H4 (cell line): ENCODE data around the gene NUDCD3. TPM values are rescaled to one million over a fixed set of nuclear protein-coding genes. Genes with fewer than 3 reads are reported as not detected.

Source experiments
- DNase-seq: peaks from one replicate; pipeline ENCODE4 v3.0.0-alpha.2; 2015; ENCODE audit warnings: low spot score
- total RNA-seq: library from RNA; depleted of rRNA; stranded (reverse); fragments of >200 nt; shearing (Covaris generic); gene quantifications from 2 replicates; pipeline ENCODE4 v1.2.3, GENCODE V29; 2014

NUDCD3 gene
- total RNA-seq, 1 experiment from 2014 or later = 81.1 TPM

DNA sequence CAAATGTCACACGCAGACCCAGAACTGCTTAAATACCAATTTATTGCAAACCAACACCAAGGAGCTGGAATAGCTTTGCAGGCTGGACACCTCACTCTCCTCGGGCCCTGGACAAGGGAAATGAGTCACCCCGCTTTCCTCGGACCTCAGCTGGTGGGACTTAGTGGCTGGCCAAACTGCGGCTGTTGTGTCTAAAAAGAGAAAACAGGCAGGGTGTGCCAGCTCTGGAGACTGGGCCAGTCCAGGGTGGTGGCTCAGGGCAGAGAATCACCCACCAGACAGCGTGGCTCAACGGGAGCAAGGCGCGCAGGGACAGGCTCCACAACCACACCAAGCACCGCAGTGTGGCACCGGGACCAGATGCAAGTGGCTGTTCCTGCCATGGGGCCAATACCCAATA, 106.9 kb downstream of the NUDCD3 start:
- DNase-seq = no peak

DNA sequence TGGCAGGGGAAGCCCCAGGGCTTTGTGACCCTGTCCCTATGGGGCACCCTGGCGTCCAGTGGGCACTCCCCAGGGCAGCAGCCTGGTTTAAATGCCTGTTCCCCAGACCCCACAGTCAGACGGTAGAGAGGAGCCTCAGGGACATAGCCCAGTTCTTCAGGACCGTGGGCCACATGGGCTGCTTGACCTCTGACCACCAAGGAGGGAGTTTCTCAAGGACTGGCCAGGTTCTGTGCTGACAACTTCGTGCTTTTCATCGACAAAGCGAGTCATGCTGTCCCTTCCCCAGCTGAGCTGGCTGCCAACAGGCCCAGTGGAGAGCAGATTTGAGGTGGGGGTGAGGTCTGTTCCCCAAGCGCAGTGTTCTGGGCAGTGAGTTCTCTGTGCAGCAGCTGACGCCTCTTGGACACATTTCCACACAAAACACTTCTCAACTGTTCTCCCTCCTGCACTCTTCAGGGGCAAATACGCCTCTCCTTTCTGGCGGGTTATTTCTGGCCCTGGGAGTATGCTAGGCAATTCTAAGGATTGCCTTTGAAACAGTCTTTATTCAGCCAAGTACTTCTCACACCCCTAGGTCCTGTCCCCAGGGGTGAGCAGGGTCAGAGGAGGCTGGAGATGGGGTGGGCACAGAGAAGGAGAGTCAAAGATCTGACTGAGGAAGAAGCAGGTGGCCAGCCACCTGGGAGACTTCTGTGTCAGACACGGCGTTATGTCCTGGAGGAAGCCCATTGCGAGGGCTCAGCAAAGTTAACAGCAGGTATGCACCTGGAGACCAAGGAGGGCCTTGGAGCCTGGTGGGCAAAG, 107.8 kb downstream of the NUDCD3 start:
- DNase-seq = no peak

DNA sequence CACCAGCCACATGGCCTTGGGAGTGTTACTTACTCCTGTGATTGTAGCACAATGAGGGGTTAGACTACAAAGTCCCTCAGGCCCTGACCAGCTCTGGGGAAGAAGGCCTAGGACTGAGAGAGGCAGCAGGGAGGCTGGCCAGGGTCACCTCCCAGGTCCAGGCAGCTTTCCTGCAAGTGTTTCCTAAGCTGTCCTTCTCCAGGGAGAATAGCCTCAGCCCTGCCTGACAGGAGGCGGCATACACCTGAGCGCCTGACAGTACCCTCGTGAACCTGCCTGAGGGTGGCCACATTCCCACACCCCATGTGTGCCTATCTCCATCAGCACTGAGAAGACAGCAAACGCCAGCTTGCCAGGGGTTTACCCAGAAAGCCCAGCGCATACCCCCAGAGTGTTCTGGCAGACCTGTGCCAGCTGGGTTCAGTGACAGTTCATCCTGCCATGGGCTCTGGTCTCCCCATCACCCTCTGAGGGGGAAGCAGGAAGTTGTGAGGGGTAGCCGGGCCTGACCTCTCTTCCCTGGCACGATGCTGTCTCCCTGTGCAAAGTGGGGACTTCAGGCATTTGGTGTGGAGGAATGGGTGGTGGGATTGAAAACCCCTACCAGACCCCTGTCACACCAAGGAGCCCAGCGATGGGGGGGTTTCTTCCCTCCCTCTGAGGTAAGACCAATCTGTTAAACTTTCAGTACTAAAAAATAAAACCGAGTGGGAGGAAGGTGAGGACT, 108.8 kb downstream of the NUDCD3 start:
- no peak for DNase-seq

- DNase-seq = no peak
Observed at GRCh38 chr7:44380831-44381493, 109.5 kb downstream of the NUDCD3 start.

DNA sequence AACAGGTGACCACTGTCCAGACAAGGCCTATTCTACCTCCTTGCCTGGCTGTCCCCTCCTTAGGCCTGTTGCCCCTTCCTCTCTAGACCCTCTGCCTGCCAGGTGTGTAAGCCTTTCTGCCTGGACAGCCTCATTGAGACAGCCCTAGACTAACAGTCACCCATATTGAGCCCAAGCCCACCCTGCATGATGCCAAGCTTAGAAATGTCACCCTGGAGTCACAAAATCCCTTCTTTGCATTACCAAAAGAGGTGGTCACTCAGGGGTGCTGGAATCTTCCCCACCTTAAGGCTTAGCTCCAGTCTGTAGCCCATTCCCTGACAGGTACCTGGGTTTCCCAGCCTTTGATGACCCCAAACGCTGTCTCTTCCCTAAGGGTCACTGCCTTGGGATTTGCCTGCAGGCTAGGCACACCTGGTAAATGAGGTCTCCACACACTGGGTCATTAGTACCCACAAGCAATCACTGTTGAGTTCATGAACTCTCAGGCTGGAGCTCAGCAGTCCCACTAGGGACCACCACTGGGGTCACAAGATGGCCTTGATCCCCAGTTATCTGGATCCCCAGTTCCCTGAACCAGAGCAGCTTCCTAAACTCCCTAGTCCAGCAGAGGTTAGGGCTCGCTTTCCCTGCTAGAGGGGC, 110.1 kb downstream of the NUDCD3 start:
- no peak for DNase-seq

DNA sequence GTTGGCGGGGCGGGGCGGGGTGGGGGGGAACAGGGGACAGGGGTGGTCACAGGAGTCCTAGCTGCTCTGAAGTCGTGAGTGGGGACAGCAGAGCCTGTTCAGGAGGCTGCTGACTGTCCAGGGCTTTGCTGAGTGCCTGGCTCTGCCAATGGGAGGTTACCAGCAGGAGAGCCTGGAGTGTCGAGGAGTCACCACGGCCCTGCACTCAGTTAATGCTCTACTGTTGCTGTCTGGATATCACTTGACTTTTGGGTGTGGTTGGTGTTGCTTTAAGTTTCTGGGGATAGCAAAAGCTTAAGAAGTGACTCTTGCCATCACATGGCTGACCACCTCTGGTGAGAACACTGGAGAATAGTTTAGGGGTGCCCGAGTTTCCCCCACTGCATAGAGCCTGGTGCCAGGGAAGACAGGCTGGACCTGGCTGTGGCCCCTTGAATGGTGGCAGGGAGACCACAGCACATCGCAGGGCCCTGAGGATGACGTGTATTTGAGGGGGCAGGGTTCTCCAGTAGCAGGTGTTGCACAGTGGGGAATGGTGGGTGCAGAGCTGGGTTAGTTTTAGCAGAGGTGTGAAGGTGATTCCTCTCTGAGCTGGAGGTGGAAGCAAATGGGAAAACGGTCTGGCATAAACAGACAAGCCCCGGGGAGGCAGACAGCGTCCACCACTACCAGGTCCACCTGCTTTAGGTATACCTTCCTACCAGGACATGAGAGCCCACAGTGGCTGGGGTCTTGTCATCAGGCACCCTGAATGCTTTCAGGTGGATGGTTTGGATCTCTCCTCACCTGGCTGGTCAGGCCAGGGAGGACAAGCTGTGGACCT, 110.9 kb downstream of the NUDCD3 start:
- DNase-seq = no peak

DNA sequence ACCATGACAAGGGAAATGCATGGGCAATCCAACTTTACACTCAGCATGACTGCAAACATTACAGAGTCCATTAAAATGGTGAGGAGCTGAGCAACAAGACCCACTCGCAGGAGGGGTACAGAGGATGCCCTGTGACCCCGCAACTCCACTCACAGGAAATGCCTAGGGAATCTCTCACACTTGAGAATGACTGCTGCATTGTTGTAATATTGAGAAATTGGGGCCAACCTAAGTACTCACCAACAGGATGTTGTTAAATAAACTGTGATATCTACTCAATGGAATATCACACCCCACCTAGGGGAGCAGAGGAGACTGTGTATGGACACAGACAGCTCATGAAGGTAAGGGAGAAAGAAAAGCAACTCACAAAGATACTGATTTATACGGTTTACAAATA, 111.7 kb downstream of the NUDCD3 start:
- DNase-seq = peak; percentile 74

DNA sequence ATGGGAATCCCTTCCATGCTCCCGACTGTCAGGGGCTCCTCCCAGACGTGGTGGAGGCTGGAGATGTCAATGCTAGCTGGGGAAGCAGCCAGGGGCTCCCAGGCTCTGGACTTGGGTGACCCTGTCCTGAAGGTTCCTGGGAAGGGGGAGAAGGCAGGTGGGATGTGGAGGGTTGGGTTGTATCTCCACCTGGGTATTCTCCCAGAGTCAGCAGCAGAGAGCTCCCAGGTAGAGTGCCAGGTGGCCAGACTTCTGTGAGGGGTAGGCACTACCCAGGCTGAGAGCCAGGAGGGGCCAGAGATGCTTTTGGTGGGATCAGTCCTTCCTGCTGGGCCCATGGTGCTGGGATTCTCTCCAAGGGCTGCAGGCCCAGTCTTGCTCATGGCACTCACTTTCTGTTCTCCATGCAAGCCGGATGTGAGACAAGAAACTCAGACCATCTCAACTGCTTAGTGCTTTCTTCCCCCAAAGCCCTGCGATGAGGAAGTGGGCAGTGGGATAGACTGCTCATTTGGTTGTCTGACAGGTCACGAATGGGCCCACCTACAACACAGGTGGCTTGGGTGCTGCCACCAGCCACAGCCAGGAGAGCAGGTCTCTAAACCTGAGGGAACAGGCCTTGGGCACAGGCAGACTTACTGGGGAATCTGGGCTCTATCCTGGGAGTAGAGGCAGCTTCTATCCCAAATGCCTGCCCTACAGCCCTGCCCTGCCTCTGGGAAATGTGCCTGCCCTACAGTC, 112.6 kb downstream of the NUDCD3 start:
- DNase-seq = no peak

DNA sequence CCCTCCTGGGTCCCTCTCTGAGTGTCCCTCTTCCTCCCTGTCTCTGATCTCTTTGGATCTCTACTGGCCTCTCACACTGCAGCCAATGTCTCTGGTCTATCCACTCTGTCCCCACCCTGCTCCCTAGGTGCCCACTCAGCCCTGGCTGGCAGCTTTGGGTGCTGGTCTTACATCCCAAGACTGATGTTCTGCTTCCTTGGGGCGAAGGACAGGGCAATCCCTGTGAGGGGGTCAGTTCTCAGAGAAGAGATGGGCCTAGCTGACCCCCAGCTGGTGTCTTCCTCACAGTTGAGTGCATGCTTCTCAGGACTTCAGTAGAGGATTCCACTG, 113.4 kb downstream of the NUDCD3 start:
- no peak for DNase-seq

- DNase-seq = peak; percentile 17
Observed at GRCh38 chr7:44376429-44377133, 113.9 kb downstream of the NUDCD3 start.

GRCh38 chr7:44375926-44376342, 114.5 kb downstream of the NUDCD3 start:
- no peak for DNase-seq

GRCh38 chr7:44375236-44375699, 115.2 kb downstream of the NUDCD3 start:
- peak; percentile 30 for DNase-seq

GRCh38 chr7:44374007-44374763, 116.3 kb downstream of the NUDCD3 start:
- DNase-seq = no peak

DNA sequence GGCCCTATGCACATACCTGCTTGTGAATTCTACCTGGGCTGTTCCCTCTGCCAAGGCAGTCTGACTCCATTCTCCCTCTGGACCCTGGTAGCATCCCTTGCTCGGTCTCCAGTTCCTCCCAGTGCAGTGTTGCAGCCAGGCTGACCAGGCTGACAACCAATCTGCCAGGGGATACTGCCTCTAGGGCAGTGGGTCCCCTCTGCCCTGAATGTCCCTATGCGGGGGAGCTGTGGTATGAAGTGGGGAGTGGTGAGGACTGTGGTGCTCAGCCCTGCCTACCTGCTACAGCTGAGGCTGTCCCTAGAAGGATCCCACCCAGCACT, 117.1 kb downstream of the NUDCD3 start:
- DNase-seq = no peak

DNA sequence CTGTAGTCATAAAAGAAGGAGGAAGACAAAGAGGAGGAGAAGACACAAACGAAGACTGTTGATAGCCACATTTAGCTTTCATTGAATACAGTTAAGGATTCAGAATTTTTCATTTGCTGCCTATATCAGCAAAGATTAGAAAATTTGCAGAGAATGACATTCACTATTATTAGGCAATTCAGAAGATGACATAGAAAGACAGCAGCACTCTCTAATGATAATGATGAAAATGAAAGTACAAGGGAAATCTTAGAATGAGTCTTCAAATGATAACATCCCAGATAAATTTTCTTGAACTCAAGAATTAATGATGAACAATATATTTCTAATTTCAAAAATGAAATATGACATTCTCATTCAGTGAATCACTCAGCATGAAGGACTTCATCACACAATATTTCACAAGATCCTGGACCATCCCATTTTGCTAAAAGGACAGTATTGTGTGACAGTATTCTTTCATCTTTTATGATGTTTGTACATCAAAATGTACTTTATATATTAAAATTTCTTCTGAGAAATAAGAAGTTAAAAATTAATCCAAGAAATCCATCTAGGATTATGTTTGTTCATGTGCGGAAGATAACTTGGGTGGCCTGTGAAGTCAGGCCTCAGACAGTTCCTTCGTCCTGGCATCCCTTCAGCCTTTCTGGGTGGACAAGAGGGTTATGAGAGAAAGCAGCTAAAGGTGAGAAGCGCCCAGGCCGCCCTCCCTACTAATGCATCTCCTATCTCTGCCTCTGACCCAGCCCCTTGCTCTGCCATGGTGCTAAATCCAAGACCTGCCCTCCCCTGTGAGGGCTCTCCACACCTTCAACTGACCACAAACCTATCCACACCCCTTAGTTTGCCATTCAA, 117.7 kb downstream of the NUDCD3 start:
- DNase-seq = no peak

DNA sequence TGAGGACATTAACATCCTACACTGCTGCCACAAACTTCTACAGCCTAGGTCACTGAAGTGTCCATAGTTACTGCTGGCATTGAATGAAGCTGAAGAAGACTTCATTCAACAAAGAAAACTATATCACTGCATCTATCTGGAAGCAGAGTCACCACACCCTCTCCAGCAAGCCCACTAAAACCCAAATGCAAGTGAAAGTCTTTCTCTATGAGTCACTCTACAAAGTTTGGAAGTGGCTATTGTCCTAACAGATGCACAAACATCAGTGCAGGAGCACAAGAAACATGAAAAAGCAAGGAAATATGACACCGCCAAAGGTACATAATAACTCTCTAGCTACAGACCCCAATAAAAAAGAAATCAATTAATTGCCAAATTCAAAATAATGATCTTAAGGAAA, 121.6 kb downstream of the NUDCD3 start:
- DNase-seq = no peak

DNA sequence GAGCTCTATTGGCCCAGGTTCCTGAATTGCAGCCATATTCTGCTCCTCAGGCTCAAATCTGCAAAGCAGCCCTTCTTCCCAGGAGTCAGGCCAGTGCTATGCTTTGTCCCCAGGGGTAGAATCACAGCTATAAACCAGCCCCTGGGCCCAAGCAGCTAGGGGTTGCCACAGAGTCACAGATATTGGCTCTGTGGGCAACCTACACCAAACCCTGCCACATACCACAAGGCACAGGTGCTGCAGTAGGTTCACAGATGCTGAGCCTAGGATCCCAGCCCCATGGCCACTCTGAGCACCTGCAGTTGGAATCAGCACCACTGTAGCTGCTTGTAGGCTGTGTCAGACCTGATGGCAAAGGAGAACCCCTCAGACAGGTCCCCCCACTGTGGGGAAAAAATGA, 122.0 kb downstream of the NUDCD3 start:
- no peak for DNase-seq

DNA sequence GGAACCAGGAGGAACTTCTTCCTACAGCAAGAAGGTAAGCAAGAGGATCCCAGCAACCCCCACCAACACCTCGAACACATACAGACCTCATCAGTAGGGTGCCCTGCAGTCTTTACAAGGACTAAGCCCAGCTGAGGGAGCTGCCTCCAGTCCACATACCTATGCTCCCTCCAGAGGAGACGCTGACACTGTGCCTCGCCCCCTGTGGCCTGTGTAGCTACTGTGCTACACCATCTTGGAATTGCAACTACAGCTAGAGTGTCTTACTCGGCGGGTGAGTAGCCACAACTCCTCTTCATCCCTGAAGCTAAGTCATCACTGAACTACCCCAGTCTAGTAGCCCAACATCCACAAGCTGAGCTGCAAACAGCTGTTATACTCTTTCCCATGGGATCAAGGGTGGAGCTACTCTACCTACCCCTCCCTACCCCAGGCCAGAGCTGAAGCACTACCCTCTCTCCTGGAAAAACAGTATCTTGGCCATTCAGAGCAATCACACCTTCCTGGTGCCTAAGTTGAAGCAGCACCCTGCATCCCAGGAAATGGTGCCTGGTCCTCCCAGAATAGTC, 122.9 kb downstream of the NUDCD3 start:
- DNase-seq = no peak
